Gastroesophageal sphincter (tissue), 3 donors: ENCODE measurements around the gene UNC5A.

Source experiments
- EP300 ChIP-seq: sonication (generic); formaldehyde crosslinking; IDR thresholded peaks from one replicate; pipeline ENCODE4 v1.6.1; 2017; ENCODE audit warnings: antibody characterized with exemption, mild to moderate bottlenecking
- POLR2A ChIP-seq, 2 donors: fragments of 450-650 bp; IDR thresholded peaks; one replicate each; pipeline ENCODE4 v1.6.1; 2017; ENCODE audit warnings: antibody characterized with exemption in 2 of 2, mild to moderate bottlenecking in 2 of 2, moderate library complexity in 1 of 2
- POLR2AphosphoS5 ChIP-seq: sonication (generic); formaldehyde crosslinking; IDR thresholded peaks from one replicate; pipeline ENCODE4 v1.6.1; 2017; ENCODE audit warnings: antibody characterized with exemption
- TF ChIP-seq, protein P1 (sequence below), 4 experiments: fragments of 200-600 bp in 2 of 4; fragments of 450-650 bp in 2 of 4; sonication (generic) in 1 of 4; IDR thresholded peaks; one replicate each; pipeline ENCODE4 v1.5.1; 2017 to 2019; ENCODE audit warnings: antibody characterized with exemption in 4 of 4, mild to moderate bottlenecking in 2 of 4, moderate library complexity in 2 of 4

DNA sequence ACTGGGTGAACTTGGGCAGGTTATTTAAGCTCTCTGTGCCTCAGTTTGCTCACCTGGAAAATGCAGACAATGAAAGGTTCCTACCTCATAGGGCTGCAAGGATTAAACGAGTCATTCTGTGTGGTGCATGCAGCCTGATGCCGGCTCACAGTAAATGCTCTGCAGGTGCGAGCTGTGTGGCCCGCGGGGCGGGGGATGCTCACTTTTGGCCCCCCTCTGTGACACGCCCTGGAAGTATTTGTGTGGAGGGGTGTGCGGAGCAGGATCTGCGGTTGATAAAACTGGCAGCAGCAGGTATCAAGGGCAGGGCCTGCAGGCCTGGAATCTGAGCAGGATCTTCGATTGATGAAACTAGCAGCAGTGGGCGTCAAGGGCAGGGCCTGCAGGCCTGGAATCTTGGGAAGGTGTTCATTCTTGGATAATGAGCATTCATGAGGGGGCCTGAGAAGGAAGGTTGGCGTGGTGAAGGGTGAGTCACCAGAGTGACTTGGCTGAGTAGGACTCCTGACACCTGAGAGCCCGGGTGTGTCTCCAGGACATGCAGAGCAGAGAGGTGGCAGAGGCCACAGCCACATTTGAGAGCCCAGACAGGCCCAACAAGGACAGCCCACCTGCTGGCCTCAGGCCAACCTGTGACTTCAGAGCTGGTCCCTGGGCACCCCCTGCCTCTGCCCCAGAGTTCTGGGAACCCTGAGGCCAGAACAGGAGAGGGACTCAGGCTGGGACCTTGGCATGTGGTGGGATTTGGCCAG is 11.9 kb downstream of the UNC5A start:
- TF ChIP-seq POLR2A (IDR thresholded peaks at IDR 0.05) = no peak
- TF ChIP-seq, protein P1, sequence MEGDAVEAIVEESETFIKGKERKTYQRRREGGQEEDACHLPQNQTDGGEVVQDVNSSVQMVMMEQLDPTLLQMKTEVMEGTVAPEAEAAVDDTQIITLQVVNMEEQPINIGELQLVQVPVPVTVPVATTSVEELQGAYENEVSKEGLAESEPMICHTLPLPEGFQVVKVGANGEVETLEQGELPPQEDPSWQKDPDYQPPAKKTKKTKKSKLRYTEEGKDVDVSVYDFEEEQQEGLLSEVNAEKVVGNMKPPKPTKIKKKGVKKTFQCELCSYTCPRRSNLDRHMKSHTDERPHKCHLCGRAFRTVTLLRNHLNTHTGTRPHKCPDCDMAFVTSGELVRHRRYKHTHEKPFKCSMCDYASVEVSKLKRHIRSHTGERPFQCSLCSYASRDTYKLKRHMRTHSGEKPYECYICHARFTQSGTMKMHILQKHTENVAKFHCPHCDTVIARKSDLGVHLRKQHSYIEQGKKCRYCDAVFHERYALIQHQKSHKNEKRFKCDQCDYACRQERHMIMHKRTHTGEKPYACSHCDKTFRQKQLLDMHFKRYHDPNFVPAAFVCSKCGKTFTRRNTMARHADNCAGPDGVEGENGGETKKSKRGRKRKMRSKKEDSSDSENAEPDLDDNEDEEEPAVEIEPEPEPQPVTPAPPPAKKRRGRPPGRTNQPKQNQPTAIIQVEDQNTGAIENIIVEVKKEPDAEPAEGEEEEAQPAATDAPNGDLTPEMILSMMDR (IDR thresholded peaks at IDR 0.05) = no peak
- TF ChIP-seq POLR2AphosphoS5 = no peak
- TF ChIP-seq EP300 = no peak
